Transverse colon (tissue), 4 donors: ENCODE measurements around the gene UACA. TPM values are rescaled to one million over a fixed set of nuclear protein-coding genes. Genes with fewer than 3 reads are reported as not detected.

ENCODE experiments used
- DNase-seq: peaks from one replicate; pipeline ENCODE4 v3.0.0-alpha.2; 2019
- H3K27ac ChIP-seq, 4 donors: fragments of 200-600 bp; sonication (generic); 2 replicates each; pipeline ENCODE4 v1.5.1; 2016 to 2018; ENCODE audit warnings: inconsistent platforms in 4 of 4
- H3K27me3 ChIP-seq: fragments of 200-600 bp; sonication (generic); 2 replicates; pipeline ENCODE4 v1.5.1; 2017; ENCODE audit warnings: inconsistent platforms
- H3K36me3 ChIP-seq, 4 donors: fragments of 200-600 bp; sonication (generic); 2 replicates each; pipeline ENCODE4 v1.5.1; 2017 to 2019; ENCODE audit warnings: inconsistent platforms in 4 of 4
- H3K4me1 ChIP-seq, 4 donors: fragments of 200-600 bp; sonication (generic); 2 replicates each; pipeline ENCODE4 v1.5.1; 2017 to 2020; ENCODE audit warnings: inconsistent platforms in 4 of 4
- H3K4me3 ChIP-seq, 4 donors: fragments of 200-600 bp; sonication (generic); 1 replicate in 1 of 4; 2 replicates in 3 of 4; pipeline versions ENCODE4 v1.5.1 to v1.6.1; 2017 to 2019; ENCODE audit warnings: inconsistent platforms in 4 of 4
- H3K9me3 ChIP-seq, 2 donors: fragments of 200-600 bp; sonication (generic); 2 replicates each; pipeline ENCODE4 v1.5.1; 2017 to 2019; ENCODE audit warnings: inconsistent platforms in 2 of 2
- CTCF ChIP-seq, 5 experiments: fragments of 200-600 bp in 3 of 5; fragments of 450-650 bp in 2 of 5; sonication (generic) in 3 of 5; IDR thresholded peaks; 1 replicate in 2 of 5; 2 replicates in 3 of 5; pipeline ENCODE4 v1.5.1; 2016 to 2017; ENCODE audit warnings: antibody characterized with exemption in 5 of 5, inconsistent platforms in 3 of 5, mild to moderate bottlenecking in 2 of 5, moderate library complexity in 1 of 5
- EP300 ChIP-seq: sonication (generic); formaldehyde crosslinking; IDR thresholded peaks from one replicate; pipeline ENCODE4 v1.6.1; 2017; ENCODE audit warnings: antibody characterized with exemption, low read depth
- POLR2A ChIP-seq: fragments of 450-650 bp; IDR thresholded peaks from one replicate; pipeline ENCODE4 v1.6.1; 2016; ENCODE audit warnings: antibody characterized with exemption, mild to moderate bottlenecking, moderate library complexity
- POLR2AphosphoS5 ChIP-seq, 3 donors: sonication (generic); formaldehyde crosslinking; IDR thresholded peaks; one replicate each; pipeline ENCODE4 v1.6.1; 2016; ENCODE audit warnings: antibody characterized with exemption in 3 of 3
- WGBS, 2 donors: methylation state at CpG; one replicate each; pipeline ENCODE4 v1.1.5; 2018; ENCODE audit warnings: low coverage in 1 of 2; 5-methylcytosine and 5-hydroxymethylcytosine counted together
- in situ Hi-C, 4 donors: fragments of 200-750 bp; cut with MboI; loops; one replicate each; pipeline versions ENCODE4 v1.15.0 to v1.15.1; 2017; ENCODE audit warnings: low sequenced_read_pairs in 3 of 4, low pct_ligation_motif_present in 1 of 4, low pct_unique_long_range_greater_than_20kb in 1 of 4
- intact Hi-C: fragments of 100-400 bp; cut with DNase I; formaldehyde crosslinking; loops from one replicate; pipeline ENCODE4 v1.15.1; 2023; ENCODE audit warnings: low total_unique reads
- total RNA-seq, 4 donors: library from RNA; depleted of rRNA; stranded (reverse); fragments of >200 nt; gene quantifications; one replicate each; pipeline ENCODE4 v1.1.0, GENCODE V29; 2016

Gene UACA
- total RNA-seq, 4 donors from 2014 or later = 19.5 to 90.5 (median 40.8) TPM

- H3K27ac ChIP-seq = peak overlapping the region in 2 of 4 donors; percentile 16 to 41
- no peak for TF ChIP-seq EP300
- 64 to 76% methylated on average over 2 of the region's 2 CpGs for WGBS, 2 donors
Observed at GRCh38 chr15:70702584-70702983, 60.8 kb downstream of the UACA start.

GRCh38 chr15:70701891-70702568, 61.3 kb downstream of the UACA start:
- Histone ChIP-seq H3K4me1 (peaks cover 0 to 33% (median 13%) of the 10 kb centered on the region in 4 donors), H3K9me3 (no peaks in the 10 kb centered on the region), H3K36me3 (no peaks in the 10 kb centered on the region), H3K27me3 (no peaks in the 10 kb centered on the region), H3K4me3 (peak overlapping the region in 2 of 4 donors; percentile 1 to 11), H3K27ac (peak overlapping the region in 3 of 4 donors; percentile 38 to 59 (median 41))
- intact Hi-C loops = no loop called here
- TF ChIP-seq CTCF (IDR thresholded peaks at IDR 0.05) = no peak
- TF ChIP-seq POLR2AphosphoS5 (IDR thresholded peaks at IDR 0.05) = peak in 2 of 3 donors; percentile 13 to 50
- no peak for TF ChIP-seq EP300
- no peak for TF ChIP-seq POLR2A
- DNase-seq = no peak
- WGBS, 2 donors = 71 to 74% methylated on average over 9 of the region's 9 CpGs
- in situ Hi-C loops = no loop called here

More at GRCh38 chr15:70702584-70702983, 60.8 kb downstream of the UACA start:
- Histone ChIP-seq H3K4me3 (peak overlapping the region in 1 of 4 donors; percentile 1), H3K9me3 (no peaks in the 10 kb centered on the region), H3K36me3 (no peaks in the 10 kb centered on the region), H3K4me1 (peaks cover 0 to 33% (median 13%) of the 10 kb centered on the region in 4 donors), H3K27me3 (no peaks in the 10 kb centered on the region)
- intact Hi-C loops = no loop called here
- no peak for DNase-seq
- in situ Hi-C loops = no loop called here

- Histone ChIP-seq H3K4me3 (no peak overlapping the region), H3K36me3 (no peaks in the 10 kb centered on the region), H3K27ac (peak overlapping the region in 3 of 4 donors; percentile 38 to 59 (median 41)), H3K9me3 (no peaks in the 10 kb centered on the region), H3K27me3 (no peaks in the 10 kb centered on the region), H3K4me1 (peaks cover 0 to 33% (median 13%) of the 10 kb centered on the region in 4 donors)
- TF ChIP-seq POLR2A (no peak), CTCF (IDR thresholded peaks at IDR 0.05) (no peak), EP300 (no peak), POLR2AphosphoS5 (IDR thresholded peaks at IDR 0.05) (no peak)
- WGBS, 2 donors = 55 to 58% methylated on average over 2 of the region's 2 CpGs
- intact Hi-C loops (no loop called here), in situ Hi-C loops (no loop called here)
- DNase-seq = no peak
Observed at GRCh38 chr15:70701171-70701570, 62.2 kb downstream of the UACA start.

- in situ Hi-C loops = no loop called here
Observed at GRCh38 chr15:70699890-70700289, 63.5 kb downstream of the UACA start.

More at GRCh38 chr15:70699890-70700289, 63.5 kb downstream of the UACA start:
- DNase-seq = no peak
- Histone ChIP-seq H3K27ac (peak overlapping the region in 3 of 4 donors; percentile 14 to 44 (median 38)), H3K9me3 (no peaks in the 10 kb centered on the region), H3K4me3 (no peak overlapping the region), H3K4me1 (peaks cover 0 to 33% (median 13%) of the 10 kb centered on the region in 4 donors), H3K27me3 (no peaks in the 10 kb centered on the region), H3K36me3 (no peaks in the 10 kb centered on the region)
- no peak for TF ChIP-seq EP300
- no peak for TF ChIP-seq CTCF (IDR thresholded peaks at IDR 0.05)
- intact Hi-C loops = no loop called here
